Measurements from ENCODE around the gene SLBP. TPM values are rescaled to one million over a fixed set of nuclear protein-coding genes. Genes with fewer than 3 reads are reported as not detected.
A peak's percentile ranks its signal among the peaks of the same experiment; 100 is the strongest.

SLBP gene
- polyA plus RNA-seq: 42.9 TPM
- long read RNA-seq, donor 1, transcript SLBP-206 (8 exons, 1,977 nt): major isoform, 12 of 13 reads
- long read RNA-seq, donor 1, partial matches to known transcripts: 0 of 13 reads
- long read RNA-seq, donor 1, other reads (novel, unspliced or antisense): 0 of 13 reads
- long read RNA-seq, donor 2, transcript SLBP-206 (8 exons, 1,977 nt): major isoform, 14 of 14 reads
- long read RNA-seq, donor 2, partial matches to known transcripts: 0 of 14 reads
- long read RNA-seq, donor 2, other reads (novel, unspliced or antisense): 0 of 14 reads
- long read RNA-seq, donor 3: 0 reads
- long read RNA-seq, donor 4, partial matches to known transcripts: 0 of 2 reads
- long read RNA-seq, donor 4, other reads (novel, unspliced or antisense): 0 of 2 reads
- long read RNA-seq, donor 5, transcript SLBP-206 (8 exons, 1,977 nt): major isoform, 10 of 11 reads
- long read RNA-seq, donor 5, partial matches to known transcripts: 0 of 11 reads
- long read RNA-seq, donor 5, other reads (novel, unspliced or antisense): 0 of 11 reads
- long read RNA-seq, donor 6, transcript SLBP-206 (8 exons, 1,977 nt): major isoform, 17 of 18 reads
- long read RNA-seq, donor 6, partial matches to known transcripts: 0 of 18 reads
- long read RNA-seq, donor 6, other reads (novel, unspliced or antisense): 0 of 18 reads
- long read RNA-seq, donor 7, partial matches to known transcripts: 0 of 3 reads
- long read RNA-seq, donor 7, other reads (novel, unspliced or antisense): 0 of 3 reads
- long read RNA-seq, donor 8, transcript SLBP-206 (8 exons, 1,977 nt): major isoform, 17 of 18 reads
- long read RNA-seq, donor 8, partial matches to known transcripts: 0 of 18 reads
- long read RNA-seq, donor 8, other reads (novel, unspliced or antisense): 0 of 18 reads
- long read RNA-seq, donor 9, transcript SLBP-206 (8 exons, 1,977 nt): major isoform, 20 of 20 reads
- long read RNA-seq, donor 9, partial matches to known transcripts: 0 of 20 reads
- long read RNA-seq, donor 9, other reads (novel, unspliced or antisense): 0 of 20 reads
- long read RNA-seq, donor 10, transcript SLBP-206 (8 exons, 1,977 nt): major isoform, 22 of 27 reads
- long read RNA-seq, donor 10, partial matches to known transcripts: 5 of 27 reads
- long read RNA-seq, donor 10, other reads (novel, unspliced or antisense): 0 of 27 reads
- long read RNA-seq, donor 11, transcript SLBP-206 (8 exons, 1,977 nt): major isoform, 17 of 17 reads
- long read RNA-seq, donor 11, partial matches to known transcripts: 0 of 17 reads
- long read RNA-seq, donor 11, other reads (novel, unspliced or antisense): 0 of 17 reads

GRCh38 chr4:1712216-1713002, at the start of gene SLBP:
TSS of gene SLBP (minus strand) at chr4:1712319. CDS start at chr4:1712188, 131 bp downstream.
- H3K27me3 ChIP-seq (ENCODE audit: control insufficient read depth, insufficient read depth, low read length): no peaks in the 10 kb centered on the region
- WGBS (ENCODE audit: insufficient coverage, low lambda C conversion rate): no CpG with 5 or more reads among the region's 98 CpGs
- no peaks in the 10 kb centered on the region for H3K9me3 ChIP-seq (ENCODE audit: control insufficient read depth, low read depth, low read length)
- peak within 1 kb of the TSS; percentile 69 for H3K27ac ChIP-seq (ENCODE audit: low read length)
- peak; percentile 96 to 98 for DNase-seq
- H3K4me3 ChIP-seq (ENCODE audit: low read length): peak within 1 kb of the TSS; percentile 75
- peaks cover 22% of the 10 kb centered on the region for H3K36me3 ChIP-seq (ENCODE audit: control insufficient read depth, insufficient read depth, low read length)
- peaks cover 26% of the 10 kb centered on the region for H3K4me1 ChIP-seq (ENCODE audit: control insufficient read depth, insufficient read depth, low read length)

- H3K4me3 ChIP-seq (ENCODE audit: low read length): no peak overlapping the region
- DNase-seq: no peak
- H3K36me3 ChIP-seq (ENCODE audit: control insufficient read depth, insufficient read depth, low read length): no peaks in the 10 kb centered on the region
- peaks cover 15% of the 10 kb centered on the region for H3K4me1 ChIP-seq (ENCODE audit: control insufficient read depth, insufficient read depth, low read length)
- H3K27ac ChIP-seq (ENCODE audit: low read length): no peak overlapping the region
- H3K9me3 ChIP-seq (ENCODE audit: control insufficient read depth, low read depth, low read length): no peaks in the 10 kb centered on the region
- no CpG with 5 or more reads among the region's 32 CpGs for WGBS (ENCODE audit: insufficient coverage, low lambda C conversion rate)
- no peaks in the 10 kb centered on the region for H3K27me3 ChIP-seq (ENCODE audit: control insufficient read depth, insufficient read depth, low read length)
Measured at GRCh38 chr4:1761130-1761689, 49.1 kb upstream of the SLBP start.

- no peak for DNase-seq
- no CpG with 5 or more reads among the region's 25 CpGs for WGBS (ENCODE audit: insufficient coverage, low lambda C conversion rate)
Measured at GRCh38 chr4:1760521-1761071, 48.5 kb upstream of the SLBP start.

GRCh38 chr4:1759818-1760223, 47.7 kb upstream of the SLBP start:
- H3K4me3 ChIP-seq (ENCODE audit: low read length): no peak overlapping the region
- no peaks in the 10 kb centered on the region for H3K36me3 ChIP-seq (ENCODE audit: control insufficient read depth, insufficient read depth, low read length)
- no peaks in the 10 kb centered on the region for H3K9me3 ChIP-seq (ENCODE audit: control insufficient read depth, low read depth, low read length)
- WGBS (ENCODE audit: insufficient coverage, low lambda C conversion rate): no CpG with 5 or more reads among the region's 13 CpGs
- H3K27me3 ChIP-seq (ENCODE audit: control insufficient read depth, insufficient read depth, low read length): no peaks in the 10 kb centered on the region
- H3K27ac ChIP-seq (ENCODE audit: low read length): no peak overlapping the region
- H3K4me1 ChIP-seq (ENCODE audit: control insufficient read depth, insufficient read depth, low read length): peaks cover 10% of the 10 kb centered on the region
- DNase-seq: no peak

More at GRCh38 chr4:1760521-1761071, 48.5 kb upstream of the SLBP start:
- H3K27me3 ChIP-seq (ENCODE audit: control insufficient read depth, insufficient read depth, low read length): no peaks in the 10 kb centered on the region
- H3K36me3 ChIP-seq (ENCODE audit: control insufficient read depth, insufficient read depth, low read length): no peaks in the 10 kb centered on the region
- H3K4me1 ChIP-seq (ENCODE audit: control insufficient read depth, insufficient read depth, low read length): peaks cover 10% of the 10 kb centered on the region
- no peaks in the 10 kb centered on the region for H3K9me3 ChIP-seq (ENCODE audit: control insufficient read depth, low read depth, low read length)
- H3K27ac ChIP-seq (ENCODE audit: low read length): no peak overlapping the region
- no peak overlapping the region for H3K4me3 ChIP-seq (ENCODE audit: low read length)

- H3K27me3 ChIP-seq (ENCODE audit: control insufficient read depth, insufficient read depth, low read length): no peaks in the 10 kb centered on the region
- H3K36me3 ChIP-seq (ENCODE audit: control insufficient read depth, insufficient read depth, low read length): no peaks in the 10 kb centered on the region
- H3K4me1 ChIP-seq (ENCODE audit: control insufficient read depth, insufficient read depth, low read length): peaks cover 15% of the 10 kb centered on the region
- H3K9me3 ChIP-seq (ENCODE audit: control insufficient read depth, low read depth, low read length): no peaks in the 10 kb centered on the region
- H3K4me3 ChIP-seq (ENCODE audit: low read length): no peak overlapping the region
- no peak for DNase-seq
- WGBS (ENCODE audit: insufficient coverage, low lambda C conversion rate): no CpG with 5 or more reads among the region's 19 CpGs
- no peak overlapping the region for H3K27ac ChIP-seq (ENCODE audit: low read length)
Measured at GRCh38 chr4:1759170-1759817, 47.2 kb upstream of the SLBP start.

GRCh38 chr4:1758306-1759121, 46.4 kb upstream of the SLBP start:
- no peak overlapping the region for H3K27ac ChIP-seq (ENCODE audit: low read length)

GRCh38 chr4:1757836-1758235, 45.7 kb upstream of the SLBP start:
- WGBS (ENCODE audit: insufficient coverage, low lambda C conversion rate): no CpG with 5 or more reads among the region's 17 CpGs
- no peaks in the 10 kb centered on the region for H3K9me3 ChIP-seq (ENCODE audit: control insufficient read depth, low read depth, low read length)
- no peak for DNase-seq
- no peaks in the 10 kb centered on the region for H3K36me3 ChIP-seq (ENCODE audit: control insufficient read depth, insufficient read depth, low read length)
- peaks cover 20% of the 10 kb centered on the region for H3K4me1 ChIP-seq (ENCODE audit: control insufficient read depth, insufficient read depth, low read length)
- no peak overlapping the region for H3K27ac ChIP-seq (ENCODE audit: low read length)
- H3K4me3 ChIP-seq (ENCODE audit: low read length): no peak overlapping the region
- H3K27me3 ChIP-seq (ENCODE audit: control insufficient read depth, insufficient read depth, low read length): no peaks in the 10 kb centered on the region

More at GRCh38 chr4:1758306-1759121, 46.4 kb upstream of the SLBP start:
- DNase-seq: no peak
- H3K4me3 ChIP-seq (ENCODE audit: low read length): no peak overlapping the region
- no CpG with 5 or more reads among the region's 27 CpGs for WGBS (ENCODE audit: insufficient coverage, low lambda C conversion rate)
- no peaks in the 10 kb centered on the region for H3K36me3 ChIP-seq (ENCODE audit: control insufficient read depth, insufficient read depth, low read length)
- H3K27me3 ChIP-seq (ENCODE audit: control insufficient read depth, insufficient read depth, low read length): no peaks in the 10 kb centered on the region
- H3K9me3 ChIP-seq (ENCODE audit: control insufficient read depth, low read depth, low read length): no peaks in the 10 kb centered on the region
- H3K4me1 ChIP-seq (ENCODE audit: control insufficient read depth, insufficient read depth, low read length): peaks cover 18% of the 10 kb centered on the region

- Histone ChIP-seq H3K27me3 (ENCODE audit: control insufficient read depth, insufficient read depth, low read length) (no peaks in the 10 kb centered on the region), H3K4me1 (ENCODE audit: control insufficient read depth, insufficient read depth, low read length) (peaks cover 26% of the 10 kb centered on the region), H3K4me3 (ENCODE audit: low read length) (no peak overlapping the region), H3K36me3 (ENCODE audit: control insufficient read depth, insufficient read depth, low read length) (no peaks in the 10 kb centered on the region), H3K9me3 (ENCODE audit: control insufficient read depth, low read depth, low read length) (no peaks in the 10 kb centered on the region), H3K27ac (ENCODE audit: low read length) (no peak overlapping the region)
- DNase-seq: no peak
- WGBS (ENCODE audit: insufficient coverage, low lambda C conversion rate): no CpG with 5 or more reads among the region's 20 CpGs
Measured at GRCh38 chr4:1756893-1757779, 45.0 kb upstream of the SLBP start.

All from large intestine (tissue), 12 donors.